Endothelial cell (in vitro differentiated cells): Measurements from ENCODE around the gene FBXO41. TPM values are rescaled to one million over a fixed set of nuclear protein-coding genes. Genes with fewer than 3 reads are reported as not detected.

ENCODE experiments used
- DNase-seq: peaks from one replicate; pipeline ENCODE4 v3.0.0; 2021; ENCODE audit warnings: low spot score
- H3K27ac Mint-ChIP-seq: one replicate; pipeline ENCODE4 v1.8.0; 2021; ENCODE audit warnings: mixed read lengths, inconsistent platforms; ENCODE audit not compliant: unreplicated experiment
- H3K27me3 Mint-ChIP-seq: one replicate; pipeline ENCODE4 v1.8.0; 2021; ENCODE audit warnings: mild to moderate bottlenecking, moderate library complexity, mixed read lengths, inconsistent platforms; ENCODE audit not compliant: unreplicated experiment
- H3K36me3 Mint-ChIP-seq: one replicate; pipeline ENCODE4 v1.8.0; 2021; ENCODE audit warnings: mild to moderate bottlenecking, low read depth, mixed read lengths, inconsistent platforms; ENCODE audit not compliant: unreplicated experiment
- H3K4me1 Mint-ChIP-seq: one replicate; pipeline ENCODE4 v1.8.0; 2021; ENCODE audit warnings: mild to moderate bottlenecking, mixed read lengths, inconsistent platforms; ENCODE audit not compliant: unreplicated experiment
- H3K4me3 Mint-ChIP-seq: one replicate; pipeline ENCODE4 v1.8.0; 2021; ENCODE audit warnings: mild to moderate bottlenecking, mixed read lengths, inconsistent platforms; ENCODE audit not compliant: unreplicated experiment
- H3K9me3 Mint-ChIP-seq: one replicate; pipeline ENCODE4 v1.8.0; 2021; ENCODE audit warnings: mixed read lengths, inconsistent platforms; ENCODE audit not compliant: unreplicated experiment
- total RNA-seq: library from RNA; stranded (reverse); fragmentation: NEBNext Ultra II Directional; extraction: Animal tissue kit (Norgen Biotek cat#: 25700); gene quantifications from one replicate; pipeline ENCODE4 v1.2.1, GENCODE V29; 2021; ENCODE audit not compliant: unreplicated experiment
- TF ChIP-seq, protein P1 (sequence below): fragments of 200-600 bp; sonication (generic); IDR thresholded peaks from one replicate; pipeline ENCODE4 v1.5.0; 2021; ENCODE audit warnings: antibody characterized with exemption; ENCODE audit not compliant: unreplicated experiment

The FBXO41 gene
- total RNA-seq, 1 donor from 2014 or later: 2.1 TPM

DNA sequence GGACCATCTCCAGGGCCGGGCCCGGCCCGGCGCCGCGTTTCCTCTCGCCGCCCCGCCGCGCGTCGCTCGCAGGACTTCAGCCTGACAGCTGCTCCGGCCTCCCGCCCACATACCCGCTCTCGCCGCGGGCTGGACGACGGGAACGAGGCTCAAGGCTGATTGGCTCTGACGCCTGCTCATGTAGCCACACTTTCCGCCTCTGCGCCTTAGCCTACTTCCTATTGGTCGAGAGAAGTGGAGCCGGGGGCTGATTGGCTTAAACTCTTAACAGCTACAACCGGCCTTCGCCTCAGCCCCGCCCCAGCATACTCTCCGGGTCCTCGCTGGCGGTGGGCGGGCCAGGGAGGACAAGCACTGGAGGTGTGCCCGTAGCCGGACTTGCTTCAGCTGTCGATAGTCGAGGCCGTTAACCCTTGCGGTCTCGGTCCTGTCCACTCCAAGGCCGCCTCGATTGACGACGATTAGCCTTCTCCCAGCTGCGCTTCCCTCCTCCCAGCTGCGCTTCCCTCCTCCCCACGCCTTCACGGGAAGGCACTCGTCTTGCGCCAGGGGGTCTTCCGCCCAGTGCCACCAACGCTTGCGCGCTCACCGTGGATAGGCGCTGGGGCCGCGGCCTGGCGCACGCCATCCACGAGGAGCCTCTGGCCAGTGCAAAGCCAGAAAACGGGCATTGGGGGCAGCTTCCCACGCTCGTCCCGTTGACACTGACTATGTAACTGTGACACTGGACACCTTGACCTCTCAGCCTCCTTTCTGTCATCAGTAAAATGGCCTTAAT, 50.9 kb downstream of the FBXO41 start, which contains the start of gene PRADC1:
Gene PRADC1, minus strand, starts transcription at position 86 of the 778 bp plus-strand sequence. Its CDS starts 79 bp downstream, at position 7.
- Mint-ChIP-seq H3K9me3 (no peaks in the 10 kb centered on the region), H3K4me1 (peaks cover 28% of the 10 kb centered on the region), H3K36me3 (peaks cover 10% of the 10 kb centered on the region), H3K4me3 (peak within 1 kb of the TSS; percentile 98), H3K27ac (peak within 1 kb of the TSS; percentile 88), H3K27me3 (peaks cover 19% of the 10 kb centered on the region)
- peak; percentile 94 for DNase-seq
- TF ChIP-seq, protein P1, sequence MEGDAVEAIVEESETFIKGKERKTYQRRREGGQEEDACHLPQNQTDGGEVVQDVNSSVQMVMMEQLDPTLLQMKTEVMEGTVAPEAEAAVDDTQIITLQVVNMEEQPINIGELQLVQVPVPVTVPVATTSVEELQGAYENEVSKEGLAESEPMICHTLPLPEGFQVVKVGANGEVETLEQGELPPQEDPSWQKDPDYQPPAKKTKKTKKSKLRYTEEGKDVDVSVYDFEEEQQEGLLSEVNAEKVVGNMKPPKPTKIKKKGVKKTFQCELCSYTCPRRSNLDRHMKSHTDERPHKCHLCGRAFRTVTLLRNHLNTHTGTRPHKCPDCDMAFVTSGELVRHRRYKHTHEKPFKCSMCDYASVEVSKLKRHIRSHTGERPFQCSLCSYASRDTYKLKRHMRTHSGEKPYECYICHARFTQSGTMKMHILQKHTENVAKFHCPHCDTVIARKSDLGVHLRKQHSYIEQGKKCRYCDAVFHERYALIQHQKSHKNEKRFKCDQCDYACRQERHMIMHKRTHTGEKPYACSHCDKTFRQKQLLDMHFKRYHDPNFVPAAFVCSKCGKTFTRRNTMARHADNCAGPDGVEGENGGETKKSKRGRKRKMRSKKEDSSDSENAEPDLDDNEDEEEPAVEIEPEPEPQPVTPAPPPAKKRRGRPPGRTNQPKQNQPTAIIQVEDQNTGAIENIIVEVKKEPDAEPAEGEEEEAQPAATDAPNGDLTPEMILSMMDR: no peak

DNA sequence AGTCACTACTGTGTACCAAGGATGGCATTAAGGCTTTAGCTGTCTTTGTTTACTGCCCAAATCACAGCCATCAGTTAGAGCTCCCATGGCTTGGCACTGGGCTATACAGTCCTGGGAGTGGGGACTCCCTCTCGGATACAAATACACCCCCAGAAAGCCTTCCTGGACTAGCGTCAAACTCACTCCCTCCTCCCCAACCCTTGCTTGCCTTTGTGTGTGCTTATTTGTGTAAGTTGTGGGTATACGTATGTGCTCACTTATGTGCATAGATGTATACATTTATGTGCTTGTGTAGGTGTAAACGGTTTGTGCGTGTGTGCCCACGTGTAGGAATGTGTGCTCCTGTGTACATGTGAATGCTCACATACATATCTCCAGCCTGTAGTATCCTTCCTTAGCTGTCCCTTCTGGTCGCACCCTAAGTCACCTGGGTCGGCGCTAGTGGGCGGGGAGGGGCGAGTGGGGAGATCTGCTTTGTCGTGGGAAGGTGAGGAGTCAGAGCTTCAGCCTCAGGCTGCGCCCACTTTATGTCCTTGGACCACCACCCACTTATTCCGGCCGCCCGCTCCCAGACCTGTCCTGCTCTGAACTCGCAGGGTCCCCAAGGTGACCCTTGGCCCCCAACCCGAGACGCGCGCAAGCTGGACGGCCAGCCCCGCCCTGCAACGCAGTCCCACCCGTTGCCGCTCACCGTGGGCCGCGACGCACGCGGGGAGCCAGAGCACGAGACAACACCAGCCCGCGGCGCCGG, 51.7 kb downstream of the FBXO41 start:
- Mint-ChIP-seq H3K27ac (peak overlapping the region; percentile 75), H3K4me3 (peak overlapping the region; percentile 98), H3K36me3 (peaks cover 10% of the 10 kb centered on the region), H3K4me1 (peaks cover 25% of the 10 kb centered on the region), H3K9me3 (no peaks in the 10 kb centered on the region), H3K27me3 (peaks cover 19% of the 10 kb centered on the region)
- TF ChIP-seq, protein P1: no peak
- no peak for DNase-seq

DNA sequence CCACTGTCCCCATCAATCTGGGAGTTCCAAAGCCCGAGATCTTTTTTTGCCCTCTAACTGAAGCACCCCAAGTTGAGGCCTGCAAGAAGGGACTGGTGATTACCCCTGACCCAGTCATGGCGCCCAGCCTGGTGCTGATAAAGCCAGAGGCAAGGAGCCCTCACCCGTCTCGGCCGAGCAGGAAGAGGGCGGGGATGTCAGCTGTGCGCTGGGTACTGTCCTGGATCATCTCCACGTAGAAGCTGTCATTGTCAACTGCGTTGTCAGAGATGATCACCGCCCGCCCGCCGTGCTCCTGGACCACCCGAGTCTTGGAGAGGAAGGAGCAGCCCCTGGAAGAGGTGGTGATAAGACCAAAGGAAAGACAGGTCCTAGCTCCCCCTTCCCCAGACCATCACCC, 55.6 kb downstream of the FBXO41 start:
- Mint-ChIP-seq H3K36me3 (peaks cover 18% of the 10 kb centered on the region), H3K4me1 (peaks cover 6% of the 10 kb centered on the region), H3K27me3 (peaks cover 9% of the 10 kb centered on the region), H3K4me3 (peak overlapping the region; percentile 15), H3K9me3 (no peaks in the 10 kb centered on the region), H3K27ac (no peak overlapping the region)
- TF ChIP-seq, protein P1: no peak
- no peak for DNase-seq

DNA sequence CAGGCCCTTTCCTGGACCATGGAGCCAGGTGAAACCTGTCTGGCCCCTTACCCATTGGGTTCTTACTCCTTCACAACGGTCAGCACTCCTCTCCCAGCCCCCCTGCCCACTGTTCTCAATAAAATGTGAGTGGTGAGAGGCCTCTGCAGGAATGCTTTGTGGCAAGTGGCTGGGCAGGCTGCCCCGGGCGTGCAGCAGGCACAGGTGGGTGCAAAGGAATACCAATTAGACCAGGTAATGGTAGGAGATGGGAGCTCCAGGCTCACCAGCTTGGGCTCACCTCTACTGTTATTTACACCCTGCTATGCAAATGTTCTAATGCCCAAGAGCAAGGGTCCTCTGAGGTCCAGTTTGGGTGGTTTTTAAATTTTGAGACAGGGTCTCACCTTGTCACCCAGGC, 57.2 kb downstream of the FBXO41 start:
- no peak overlapping the region for H3K4me3 Mint-ChIP-seq

More for the DNA sequence above, 57.2 kb downstream of the FBXO41 start:
- TF ChIP-seq, protein P1: no peak
- Mint-ChIP-seq H3K36me3 (peaks cover 21% of the 10 kb centered on the region), H3K9me3 (no peaks in the 10 kb centered on the region), H3K27ac (no peak overlapping the region), H3K4me1 (peaks cover 3% of the 10 kb centered on the region), H3K27me3 (peaks cover 4% of the 10 kb centered on the region)
- DNase-seq: no peak
